DOHH2 (cell line): ENCODE results near the gene POM121.

ENCODE experiments used
- EZH2phosphoT487 ChIP-seq: fragments of 200-600 bp; sonication (generic); IDR thresholded peaks from 2 replicates; pipeline ENCODE4 v1.6.1; 2017; ENCODE audit warnings: borderline replicate concordance, mild to moderate bottlenecking, antibody characterized with exemption, low read length, moderate library complexity, mixed read lengths
- TF ChIP-seq, protein P1 (sequence below): fragments of 200-600 bp; sonication (generic); IDR thresholded peaks from one replicate; pipeline ENCODE4 v1.5.1; 2014; ENCODE audit warnings: antibody characterized with exemption, mild to moderate bottlenecking, low read depth, low read length; ENCODE audit not compliant: poor library complexity, severe bottlenecking

GRCh38 chr7:72924386-72924732, 536 bp upstream of the POM121 start:
- TF ChIP-seq, protein P1, sequence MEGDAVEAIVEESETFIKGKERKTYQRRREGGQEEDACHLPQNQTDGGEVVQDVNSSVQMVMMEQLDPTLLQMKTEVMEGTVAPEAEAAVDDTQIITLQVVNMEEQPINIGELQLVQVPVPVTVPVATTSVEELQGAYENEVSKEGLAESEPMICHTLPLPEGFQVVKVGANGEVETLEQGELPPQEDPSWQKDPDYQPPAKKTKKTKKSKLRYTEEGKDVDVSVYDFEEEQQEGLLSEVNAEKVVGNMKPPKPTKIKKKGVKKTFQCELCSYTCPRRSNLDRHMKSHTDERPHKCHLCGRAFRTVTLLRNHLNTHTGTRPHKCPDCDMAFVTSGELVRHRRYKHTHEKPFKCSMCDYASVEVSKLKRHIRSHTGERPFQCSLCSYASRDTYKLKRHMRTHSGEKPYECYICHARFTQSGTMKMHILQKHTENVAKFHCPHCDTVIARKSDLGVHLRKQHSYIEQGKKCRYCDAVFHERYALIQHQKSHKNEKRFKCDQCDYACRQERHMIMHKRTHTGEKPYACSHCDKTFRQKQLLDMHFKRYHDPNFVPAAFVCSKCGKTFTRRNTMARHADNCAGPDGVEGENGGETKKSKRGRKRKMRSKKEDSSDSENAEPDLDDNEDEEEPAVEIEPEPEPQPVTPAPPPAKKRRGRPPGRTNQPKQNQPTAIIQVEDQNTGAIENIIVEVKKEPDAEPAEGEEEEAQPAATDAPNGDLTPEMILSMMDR: no peak
- no peak for TF ChIP-seq EZH2phosphoT487
